ENCODE results near the gene L1TD1. TPM values are rescaled to one million over a fixed set of nuclear protein-coding genes. Genes with fewer than 3 reads are reported as not detected.
"Not testable (repeated sequence)": the region's sequence is repeated elsewhere in the genome, so short reads cannot be mapped to it uniquely, and the experiment has no call there.

Gene L1TD1
- total RNA-seq, 1 donor from 2014 or later, result under 0.01 TPM

GRCh38 chr1:62184336-62184735, 10.3 kb upstream of the L1TD1 start:
- no peak for TF ChIP-seq CTCF (IDR thresholded peaks at IDR 0.05; ENCODE audit: insufficient read depth, low read length, severe bottlenecking)
- no peaks in the 10 kb centered on the region for H3K36me3 ChIP-seq (ENCODE audit: control insufficient read depth, insufficient read depth, low read length)
- DNase-seq (ENCODE audit: low read depth) (no peak), FAIRE-seq (no peak)
- no peaks in the 10 kb centered on the region for H3K27me3 ChIP-seq (ENCODE audit: control insufficient read depth, insufficient read depth, low read length)
- H3K4me3 ChIP-seq (ENCODE audit: low read depth, low read length), result no peak overlapping the region

DNA sequence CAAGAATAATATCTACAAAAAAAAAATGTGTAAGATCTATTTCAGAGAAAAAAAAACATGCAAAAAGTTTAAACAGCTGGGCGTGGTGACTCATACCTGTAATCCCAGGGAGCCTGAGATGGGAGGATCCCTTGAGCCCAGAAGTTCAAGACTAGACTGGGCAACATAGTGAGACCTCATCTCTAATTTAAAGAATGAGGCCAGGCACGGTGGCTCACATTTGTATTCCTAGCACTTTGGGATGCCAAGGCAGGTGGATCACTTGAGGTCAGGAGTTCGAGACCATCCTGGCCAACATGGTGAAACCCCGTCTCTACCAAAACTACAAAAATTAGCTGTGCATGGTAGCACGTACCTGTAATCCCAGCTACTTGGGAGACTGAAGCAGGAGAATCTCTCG, 9.4 kb upstream of the L1TD1 start:
- not testable (repeated sequence) for H3K4me3 ChIP-seq (ENCODE audit: low read depth, low read length); H3K27me3 ChIP-seq (ENCODE audit: control insufficient read depth, insufficient read depth, low read length); H3K36me3 ChIP-seq (ENCODE audit: control insufficient read depth, insufficient read depth, low read length); DNase-seq (ENCODE audit: low read depth); FAIRE-seq

- no peak for FAIRE-seq
- Histone ChIP-seq H3K36me3 (ENCODE audit: control insufficient read depth, insufficient read depth, low read length) (no peaks in the 10 kb centered on the region), H3K27me3 (ENCODE audit: control insufficient read depth, insufficient read depth, low read length) (no peaks in the 10 kb centered on the region), H3K4me3 (ENCODE audit: low read depth, low read length) (no peak overlapping the region)
- TF ChIP-seq CTCF (IDR thresholded peaks at IDR 0.05; ENCODE audit: insufficient read depth, low read length, severe bottlenecking), result no peak
- DNase-seq (ENCODE audit: low read depth), result no peak
These were observed 9.0 kb upstream of the L1TD1 start for GRCh38 chr1:62185677-62186076.

GRCh38 chr1:62187548-62187947, 7.1 kb upstream of the L1TD1 start:
- TF ChIP-seq CTCF (IDR thresholded peaks at IDR 0.05; ENCODE audit: insufficient read depth, low read length, severe bottlenecking), result no peak
- Histone ChIP-seq H3K4me3 (ENCODE audit: low read depth, low read length) (no peak overlapping the region), H3K36me3 (ENCODE audit: control insufficient read depth, insufficient read depth, low read length) (no peaks in the 10 kb centered on the region), H3K27me3 (ENCODE audit: control insufficient read depth, insufficient read depth, low read length) (no peaks in the 10 kb centered on the region)
- FAIRE-seq (no peak), DNase-seq (ENCODE audit: low read depth) (no peak)

GRCh38 chr1:62188111-62188510, 6.5 kb upstream of the L1TD1 start:
- DNase-seq (ENCODE audit: low read depth) (no peak), FAIRE-seq (no peak)
- Histone ChIP-seq H3K36me3 (ENCODE audit: control insufficient read depth, insufficient read depth, low read length) (no peaks in the 10 kb centered on the region), H3K4me3 (ENCODE audit: low read depth, low read length) (no peak overlapping the region), H3K27me3 (ENCODE audit: control insufficient read depth, insufficient read depth, low read length) (no peaks in the 10 kb centered on the region)
- no peak for TF ChIP-seq CTCF (IDR thresholded peaks at IDR 0.05; ENCODE audit: insufficient read depth, low read length, severe bottlenecking)

GRCh38 chr1:62196086-62196690, 1.5 kb downstream of the L1TD1 start:
- no peak for TF ChIP-seq CTCF (IDR thresholded peaks at IDR 0.05; ENCODE audit: insufficient read depth, low read length, severe bottlenecking)
- DNase-seq (ENCODE audit: low read depth) (no peak), FAIRE-seq (no peak)
- Histone ChIP-seq H3K27me3 (ENCODE audit: control insufficient read depth, insufficient read depth, low read length) (peaks cover 3% of the 10 kb centered on the region), H3K36me3 (ENCODE audit: control insufficient read depth, insufficient read depth, low read length) (no peaks in the 10 kb centered on the region), H3K4me3 (ENCODE audit: low read depth, low read length) (no peak overlapping the region)

Data from bronchial epithelial cell (primary cell).